GM21528 (cell line): ENCODE measurements around the gene OR10AD1.
"Not testable (repeated sequence)": the region's sequence is repeated elsewhere in the genome, so short reads cannot be mapped to it uniquely, and the experiment has no call there.

Experiments used
- ATAC-seq: cut with Tn5 transposase; IDR thresholded peaks from one replicate; pipeline ENCODE4 v1.9.1; 2021; ENCODE audit warnings: mild to moderate bottlenecking, moderate library complexity; ENCODE audit not compliant: unreplicated experiment, low FRiP score

Gene OR10AD1

GRCh38 chr12:48203192-48203591 is at the start of gene OR10AD1:
Gene OR10AD1, minus strand, starts transcription at chr12:48203292. Its CDS starts 0 bp downstream, at chr12:48203292.
- ATAC-seq = no peak

GRCh38 chr12:48247181-48247966 is 44.3 kb upstream of the OR10AD1 start:
- ATAC-seq = no peak

GRCh38 chr12:48237162-48237561 is 34.1 kb upstream of the OR10AD1 start:
- ATAC-seq = no peak

GRCh38 chr12:48235796-48236333 is 32.8 kb upstream of the OR10AD1 start:
- ATAC-seq = no peak

GRCh38 chr12:48231169-48231958 is 28.3 kb upstream of the OR10AD1 start:
- not testable (repeated sequence) for ATAC-seq

GRCh38 chr12:48224533-48224932 is 21.4 kb upstream of the OR10AD1 start:
- ATAC-seq = not testable (repeated sequence)

- no peak for ATAC-seq
These were observed 18.6 kb upstream of the OR10AD1 start for GRCh38 chr12:48221645-48222044.

- ATAC-seq = no peak
These were observed 17.6 kb upstream of the OR10AD1 start for GRCh38 chr12:48220701-48221100.

- no peak for ATAC-seq
These were observed 16.5 kb upstream of the OR10AD1 start for GRCh38 chr12:48219631-48220030.

- ATAC-seq = no peak
These were observed 13.7 kb upstream of the OR10AD1 start for GRCh38 chr12:48216785-48217184.

- ATAC-seq = not testable (repeated sequence)
These were observed 6.4 kb upstream of the OR10AD1 start for GRCh38 chr12:48209495-48209894.

GRCh38 chr12:48202766-48203165 is 326 bp downstream of the OR10AD1 start:
- ATAC-seq = no peak

GRCh38 chr12:48201516-48201915 is 1.6 kb downstream of the OR10AD1 start:
- ATAC-seq = no peak

- ATAC-seq = no peak
These were observed 2.0 kb downstream of the OR10AD1 start for GRCh38 chr12:48201091-48201490.

GRCh38 chr12:48199774-48200221 is 3.3 kb downstream of the OR10AD1 start:
- no peak for ATAC-seq

GRCh38 chr12:48198985-48199384 is 4.1 kb downstream of the OR10AD1 start:
- ATAC-seq = no peak

- ATAC-seq = peak; percentile 22
These were observed 4.5 kb downstream of the OR10AD1 start for GRCh38 chr12:48198672-48198971.

- peak; percentile 99 for ATAC-seq
These were observed 5.0 kb downstream of the OR10AD1 start for GRCh38 chr12:48197971-48198671.

- peak; percentile 36 for ATAC-seq
These were observed 5.5 kb downstream of the OR10AD1 start for GRCh38 chr12:48197549-48197970.

GRCh38 chr12:48194799-48195201 is 8.3 kb downstream of the OR10AD1 start:
- ATAC-seq = no peak

GRCh38 chr12:48193623-48194022 is 9.5 kb downstream of the OR10AD1 start:
- ATAC-seq = no peak
